Fibroblast of skin of back (primary cell): ENCODE data around the gene SLC1A7.

ENCODE experiments used
- DNase-seq: peaks from one replicate; pipeline ENCODE4 v3.0.0-alpha.2; 2013

Gene SLC1A7

DNA sequence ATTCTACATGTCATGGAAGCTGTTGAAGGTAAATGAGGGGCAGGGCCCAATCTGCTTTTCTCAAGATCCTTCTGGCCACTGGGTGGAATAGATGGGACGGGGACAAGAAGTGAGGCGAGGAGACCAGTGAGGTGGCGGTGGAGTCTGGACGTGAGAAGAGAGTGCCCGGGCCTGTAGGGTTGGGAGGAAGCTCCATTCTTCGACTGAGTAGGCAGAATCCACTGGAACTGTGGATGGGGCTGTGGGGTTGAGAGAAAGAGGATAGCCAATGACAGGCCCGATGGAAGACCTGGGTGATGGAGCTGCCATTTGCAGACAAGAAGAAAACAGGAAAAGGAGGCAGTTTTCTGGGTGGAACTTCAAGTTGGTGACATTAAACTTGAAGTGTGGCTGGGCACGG lies 10.3 kb downstream of the SLC1A7 start:
- DNase-seq = no peak

DNA sequence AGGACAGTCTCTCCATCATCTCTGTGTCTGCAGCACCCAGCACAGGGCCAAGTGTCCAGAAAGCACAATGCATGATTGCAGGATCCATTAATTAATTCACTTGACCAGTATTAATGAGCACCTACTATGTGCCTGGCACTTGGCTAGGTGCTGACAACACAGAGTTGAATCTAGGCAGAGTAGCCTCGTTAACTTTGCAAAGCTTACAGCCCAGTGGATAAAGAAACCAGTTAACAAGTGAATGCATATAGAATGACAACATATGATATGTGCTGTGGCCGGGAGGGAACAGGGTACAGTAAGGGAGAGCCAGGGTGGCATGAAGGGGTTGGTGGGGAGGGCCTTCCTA lies 10.9 kb downstream of the SLC1A7 start:
- DNase-seq = no peak

- DNase-seq = no peak
Observed at GRCh38 chr1:53130878-53131589, 11.4 kb downstream of the SLC1A7 start.

DNA sequence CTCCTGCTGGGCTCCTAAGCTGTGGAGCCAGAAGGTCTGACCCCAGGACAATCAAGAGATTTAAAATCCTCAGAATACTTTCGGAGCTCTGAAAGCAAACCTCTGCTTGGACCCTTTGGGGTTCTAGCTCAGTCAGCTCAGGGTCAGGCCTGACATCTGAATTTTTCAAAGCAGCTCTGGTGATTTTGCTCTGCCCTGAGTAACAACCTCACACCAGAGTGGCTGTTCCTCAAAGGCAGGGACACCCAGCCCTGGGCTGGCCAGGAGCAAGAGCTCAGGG lies 11.9 kb downstream of the SLC1A7 start:
- no peak for DNase-seq

- no peak for DNase-seq
Observed at GRCh38 chr1:53129891-53130597, 12.4 kb downstream of the SLC1A7 start.

DNA sequence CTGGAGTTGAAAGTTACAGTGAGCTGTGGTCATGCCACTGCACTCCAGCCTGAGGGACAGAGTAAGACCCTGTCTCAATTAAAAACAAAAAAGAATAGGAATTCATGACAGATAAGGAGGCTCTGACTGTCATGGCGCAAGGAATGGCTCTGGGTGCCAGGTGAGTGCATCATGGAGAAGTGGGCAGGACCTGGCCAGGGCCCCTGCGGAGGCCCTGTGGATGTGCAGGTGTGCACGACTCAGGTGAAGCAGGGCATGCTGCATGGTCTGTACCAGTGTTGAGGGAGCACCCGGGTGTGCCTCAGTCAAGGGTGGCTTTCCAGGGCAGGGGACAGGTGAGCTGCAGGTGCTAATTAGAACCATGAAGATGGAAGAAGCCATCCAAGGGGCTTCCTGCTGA lies 14.0 kb downstream of the SLC1A7 start:
- DNase-seq = no peak

GRCh38 chr1:53127546-53127945 lies 14.9 kb downstream of the SLC1A7 start:
- DNase-seq = no peak

GRCh38 chr1:53126495-53126894 lies 15.9 kb downstream of the SLC1A7 start:
- no peak for DNase-seq

DNA sequence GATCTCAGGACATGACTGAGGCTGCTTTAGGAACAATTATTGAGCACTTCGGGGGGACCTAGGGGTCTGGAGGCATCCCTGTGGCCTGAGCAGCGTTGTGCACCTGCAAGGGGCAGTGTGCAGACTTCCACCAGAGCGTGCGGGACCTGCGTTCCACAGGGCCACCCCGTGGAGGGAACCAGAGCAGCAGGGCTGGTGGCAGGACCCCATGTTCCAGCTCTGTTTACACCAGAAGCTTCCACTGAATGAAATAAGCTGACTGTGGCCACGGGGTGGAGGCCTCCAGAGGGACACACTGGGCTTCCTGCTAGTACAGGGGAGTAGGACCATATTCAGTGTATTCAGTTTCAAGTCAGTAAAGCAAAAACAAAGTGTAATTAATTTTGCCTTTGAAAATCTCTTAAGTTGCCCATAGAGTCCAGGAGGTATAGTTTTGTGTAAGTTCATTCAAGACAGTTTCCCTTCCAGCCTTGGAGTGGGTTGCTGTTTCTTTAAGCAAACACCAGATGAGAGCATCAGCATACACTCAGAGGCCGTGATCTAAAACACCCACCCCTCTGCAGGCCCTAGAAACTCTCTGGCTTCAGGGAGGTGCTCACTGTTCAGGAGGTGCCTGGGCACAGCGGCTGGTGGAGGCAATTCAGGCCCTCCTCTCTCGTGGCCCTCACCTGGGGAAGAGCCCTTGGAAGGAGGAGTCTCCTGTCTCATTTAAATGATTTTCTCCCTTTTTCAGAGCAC lies 16.6 kb downstream of the SLC1A7 start:
- no peak for DNase-seq

DNA sequence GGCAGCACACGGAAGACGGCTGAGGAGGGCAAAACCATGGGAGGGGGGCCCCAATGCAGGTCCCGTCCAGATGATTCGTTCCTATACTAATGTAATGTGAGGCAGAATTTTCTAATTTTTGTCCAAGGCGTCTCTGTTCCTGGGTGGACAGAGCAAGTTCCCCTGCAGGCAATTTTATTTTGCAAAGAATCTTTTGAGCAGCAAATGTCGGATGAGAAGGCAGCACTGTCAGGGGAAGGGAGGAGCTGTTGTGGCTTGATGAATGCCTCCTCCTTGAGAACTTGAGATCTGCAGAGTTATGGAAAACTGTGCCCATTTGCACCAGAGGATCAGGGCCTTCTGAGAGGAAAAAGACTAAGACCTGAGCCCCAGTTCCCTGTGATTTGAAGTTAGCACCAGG lies 17.3 kb downstream of the SLC1A7 start:
- DNase-seq = no peak

GRCh38 chr1:53123453-53124140 lies 18.8 kb downstream of the SLC1A7 start:
- DNase-seq = peak; percentile 61

- DNase-seq = no peak
Observed at GRCh38 chr1:53122961-53123413, 19.5 kb downstream of the SLC1A7 start.

GRCh38 chr1:53122201-53122885 lies 20.1 kb downstream of the SLC1A7 start:
- peak; percentile 47 for DNase-seq

GRCh38 chr1:53121319-53122172 lies 20.9 kb downstream of the SLC1A7 start:
- DNase-seq = peak; percentile 58

- no peak for DNase-seq
Observed at GRCh38 chr1:53120659-53121058, 21.8 kb downstream of the SLC1A7 start.

GRCh38 chr1:53117836-53118235 lies 24.6 kb downstream of the SLC1A7 start:
- DNase-seq = no peak

DNA sequence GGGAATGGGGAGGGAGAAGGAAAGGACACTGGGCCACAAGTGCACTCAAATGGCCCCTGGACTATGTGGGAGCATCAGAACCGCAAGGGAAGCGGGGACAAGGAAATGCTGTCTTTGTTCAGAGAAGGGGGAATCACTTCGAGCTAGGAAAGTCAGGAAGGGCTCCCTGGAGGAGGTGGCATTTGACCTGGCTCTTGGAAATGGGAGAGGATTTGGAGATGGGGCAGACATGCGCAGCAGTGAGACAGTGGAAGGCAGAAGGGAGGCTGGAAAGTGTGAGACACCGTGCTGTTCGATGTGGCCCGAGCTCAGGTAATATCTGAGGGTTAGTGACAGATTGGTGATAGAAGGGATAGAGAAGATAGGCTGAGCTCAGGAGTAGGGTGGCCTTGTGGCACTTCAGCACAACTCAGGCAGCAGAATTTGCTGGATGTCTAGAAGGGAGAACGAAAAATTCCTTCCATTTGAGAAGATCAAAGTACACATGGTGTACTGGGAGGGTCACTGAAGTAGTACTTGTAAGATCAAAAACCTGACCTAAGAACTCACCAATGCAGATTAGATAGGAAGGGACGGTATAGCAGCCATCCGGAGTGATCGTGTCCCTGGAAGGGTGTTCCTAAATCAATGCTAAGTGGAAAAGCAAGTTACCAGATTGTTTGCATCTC lies 25.4 kb downstream of the SLC1A7 start:
- no peak for DNase-seq

DNA sequence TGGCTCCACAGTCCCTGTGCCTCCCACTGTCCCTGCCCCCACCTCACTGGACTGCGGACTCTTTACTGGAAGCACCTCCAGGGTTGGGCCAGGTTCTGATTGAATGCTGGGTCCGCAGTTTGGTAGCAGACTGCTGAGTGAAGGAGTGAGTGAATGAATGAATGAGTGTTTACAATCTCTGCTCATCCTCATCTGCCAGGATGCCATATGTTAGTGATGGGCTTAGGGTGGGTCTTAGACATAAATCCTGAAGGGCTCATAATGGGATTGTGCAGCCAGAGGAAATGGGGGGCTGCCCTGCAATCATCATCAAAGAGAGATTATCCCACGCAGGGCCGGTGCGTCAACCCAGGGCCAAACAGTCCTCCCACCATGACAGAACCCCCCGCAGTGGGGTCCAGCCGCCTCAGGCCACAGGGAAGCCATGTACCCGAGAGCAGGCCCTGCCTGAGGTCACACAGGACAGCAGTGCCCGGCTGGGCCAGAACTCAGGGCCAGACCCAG lies 26.1 kb downstream of the SLC1A7 start:
- DNase-seq = no peak

GRCh38 chr1:53115403-53116306 lies 26.8 kb downstream of the SLC1A7 start:
- DNase-seq = peak; percentile 72
